HCT116 (cell line): ENCODE results near the gene IYD. TPM values are rescaled to one million over a fixed set of nuclear protein-coding genes. Genes with fewer than 3 reads are reported as not detected.

ENCODE experiments used
- ATAC-seq: fragments of 200-7000 bp; cut with Tn5 transposase; 2 replicates; pipeline ENCODE4 v1.9.1; 2020; ENCODE audit warnings: mild to moderate bottlenecking, moderate library complexity
- BruUV-seq: library from RNA; stranded (reverse); fragments of 400-500 nt; replicated peaks from 2 replicates; lab custom pipeline; 2021; lab: Mats Ljungman, UMichigan
- CTCF ChIA-PET: fragments of 300-600 bp; sonication (Branson Sonifier 250); formaldehyde crosslinking; loops from one replicate; lab custom pipeline; 2021; ENCODE audit warnings: antibody characterized with exemption; lab: Charles Lee
- POLR2A ChIA-PET: fragments of 300-600, 350-600 bp; sonication (Branson Sonifier 250); formaldehyde crosslinking; loops from one replicate; lab custom pipeline; 2021; ENCODE audit warnings: antibody characterized with exemption; lab: Charles Lee
- RAD21 ChIA-PET, 2 experiments: fragments of 300-600 bp; sonication (Branson Sonifier 250); formaldehyde crosslinking; loops; one replicate each; lab custom pipeline; 2023; ENCODE audit warnings: low total read pairs in 2 of 2; ENCODE audit not compliant: uncharacterized antibody in 2 of 2, unreplicated experiment in 2 of 2, low non-redundant PET in 1 of 2; lab: Charles Lee
- DNase-seq: peaks from one replicate; pipeline ENCODE4 v3.0.0-alpha.2; 2010; ENCODE audit warnings: low read depth, low spot score
- H2AFZ ChIP-seq: fragments of 200-600 bp; shearing (Covaris generic), sonication (generic); 2 replicates; pipeline ENCODE4 v1.6.1; 2017; ENCODE audit warnings: low read depth, mixed run types, mixed read lengths, antibody characterized with exemption, low read length; ENCODE audit not compliant: poor library complexity, severe bottlenecking
- H3K27ac ChIP-seq: 2 replicates; pipeline ENCODE4 v1.5.1; 2012; ENCODE audit warnings: low read depth, low read length
- H3K27me3 ChIP-seq: fragments of 200-600 bp; sonication (generic); 2 replicates; pipeline ENCODE4 v1.6.1; 2016; ENCODE audit warnings: mixed run types, low read length, mixed read lengths; ENCODE audit not compliant: insufficient read depth
- H3K36me3 ChIP-seq, 2 experiments: fragments of 200-500 bp in 1 of 2; fragments of 200-600 bp in 1 of 2; sonication (Bioruptor generic) in 1 of 2; sonication (generic) in 1 of 2; 2 replicates each; pipeline versions ENCODE4 v1.5.1 to v1.6.1; 2014 to 2016; ENCODE audit warnings: low read length in 2 of 2, inconsistent platforms in 1 of 2, mixed read lengths in 1 of 2, mixed run types in 1 of 2; ENCODE audit not compliant: insufficient read depth in 2 of 2, control insufficient read depth in 1 of 2
- H3K4me1 ChIP-seq, 2 experiments: fragments of 200-600 bp in 1 of 2; sonication (generic) in 1 of 2; 2 replicates each; pipeline versions ENCODE4 v1.5.1 to v1.6.1; 2012 to 2017; ENCODE audit warnings: low read length in 2 of 2, inconsistent platforms in 1 of 2, mild to moderate bottlenecking in 1 of 2, mixed read lengths in 1 of 2, mixed run types in 1 of 2, moderate library complexity in 1 of 2; ENCODE audit not compliant: insufficient read depth in 2 of 2, control insufficient read depth in 1 of 2
- H3K4me2 ChIP-seq: fragments of 200-600 bp; sonication (generic); 2 replicates; pipeline ENCODE4 v1.6.1; 2017; ENCODE audit warnings: mixed run types, low read length, mixed read lengths
- H3K4me3 ChIP-seq, 2 experiments: fragments of 200-600 bp in 1 of 2; sonication (generic) in 1 of 2; replicated peaks in 1 of 2; 2 replicates each; pipeline ENCODE4 v1.5.1; 2011 to 2016; ENCODE audit warnings: low read length in 2 of 2, control low read depth in 1 of 2, low read depth in 1 of 2, mild to moderate bottlenecking in 1 of 2, mixed read lengths in 1 of 2, mixed run types in 1 of 2
- H3K79me2 ChIP-seq: fragments of 200-600 bp; sonication (generic); 2 replicates; pipeline ENCODE4 v1.6.1; 2017; ENCODE audit warnings: mild to moderate bottlenecking, mixed run types, low read length, moderate library complexity, mixed read lengths; ENCODE audit not compliant: insufficient read depth
- H3K9ac ChIP-seq: fragments of 200-600 bp; sonication (generic); 2 replicates; pipeline ENCODE4 v1.6.1; 2016; ENCODE audit warnings: low read length, mixed read lengths
- H3K9me2 ChIP-seq: fragments of 200-600 bp; sonication (generic), shearing (Covaris generic); 2 replicates; pipeline ENCODE4 v1.6.1; 2017; ENCODE audit warnings: mixed run types, mild to moderate bottlenecking, moderate library complexity; ENCODE audit not compliant: insufficient read depth
- H3K9me3 ChIP-seq, 2 experiments: fragments of 200-500 bp in 1 of 2; fragments of 200-600 bp in 1 of 2; sonication (Bioruptor generic) in 1 of 2; sonication (generic) in 1 of 2; 2 replicates each; pipeline ENCODE4 v1.6.1; 2014 to 2017; ENCODE audit warnings: low read length in 2 of 2, mixed read lengths in 2 of 2, inconsistent platforms in 1 of 2, low read depth in 1 of 2, mild to moderate bottlenecking in 1 of 2, mixed run types in 1 of 2, moderate library complexity in 1 of 2; ENCODE audit not compliant: control insufficient read depth in 1 of 2, insufficient read depth in 1 of 2
- H4K20me1 ChIP-seq: fragments of 200-600 bp; sonication (generic), shearing (Covaris generic); 2 replicates; pipeline ENCODE4 v1.6.1; 2017; ENCODE audit warnings: mixed run types, mild to moderate bottlenecking, moderate library complexity; ENCODE audit not compliant: insufficient read depth
- EGR1 ChIP-seq: IDR thresholded peaks from 2 replicates; pipeline ENCODE4 v1.6.1; 2012; ENCODE audit warnings: low read depth
- EZH2 ChIP-seq: fragments of 200-600 bp; sonication (generic); IDR thresholded peaks from 2 replicates; pipeline ENCODE4 v1.6.1; 2017; ENCODE audit warnings: antibody characterized with exemption, mixed run types
- EZH2phosphoT487 ChIP-seq: fragments of 200-600 bp; IDR thresholded peaks from 2 replicates; pipeline ENCODE4 v1.6.1; 2018; ENCODE audit warnings: antibody characterized with exemption, borderline replicate concordance
- POLR2A ChIP-seq: IDR thresholded peaks from 2 replicates; pipeline ENCODE4 v1.7.0; 2011; ENCODE audit warnings: borderline replicate concordance; ENCODE audit not compliant: insufficient read depth, insufficient read length; ENCODE audit errors: extremely low read depth
- POLR2AphosphoS5 ChIP-seq: IDR thresholded peaks from 2 replicates; pipeline ENCODE4 v1.6.1; 2011; ENCODE audit warnings: mild to moderate bottlenecking, low read depth, low read length, moderate library complexity
- RAD21 ChIP-seq: IDR thresholded peaks from 2 replicates; pipeline ENCODE4 v1.6.1; 2012; ENCODE audit warnings: low read depth, mild to moderate bottlenecking
- SIN3A ChIP-seq: IDR thresholded peaks from 2 replicates; pipeline ENCODE4 v1.6.1; 2012; ENCODE audit warnings: low read depth
- SP1 ChIP-seq: IDR thresholded peaks from 2 replicates; pipeline ENCODE4 v1.6.1; 2012; ENCODE audit warnings: low read depth
- SRF ChIP-seq: IDR thresholded peaks from 2 replicates; pipeline ENCODE4 v1.6.1; 2012; ENCODE audit warnings: low read depth
- TCF7L2 ChIP-seq: IDR thresholded peaks from 2 replicates; pipeline ENCODE4 v1.7.0; 2011; ENCODE audit warnings: borderline replicate concordance, inconsistent platforms; ENCODE audit not compliant: insufficient read depth, insufficient read length; ENCODE audit errors: extremely low read depth
- YY1 ChIP-seq: IDR thresholded peaks from 2 replicates; pipeline ENCODE4 v1.6.1; 2011; ENCODE audit warnings: low read length, low read depth, moderate library complexity, mild to moderate bottlenecking; ENCODE audit not compliant: insufficient replicate concordance; ENCODE audit errors: extremely low read depth
- ZFX ChIP-seq: fragments of 450-650 bp; IDR thresholded peaks from 2 replicates; pipeline ENCODE4 v1.6.1; 2017
- ZNF274 ChIP-seq: fragments of 200-500 bp; sonication (Bioruptor generic); IDR thresholded peaks from 2 replicates; pipeline ENCODE4 v1.6.1; 2014; ENCODE audit warnings: mild to moderate bottlenecking, low read depth, low read length, inconsistent platforms
- intact Hi-C: fragments of 100-400 bp; cut with micrococcal nuclease; formaldehyde crosslinking; loops from 2 replicates; pipeline ENCODE4 v1.10.0; 2022
- total RNA-seq: library from RNA; stranded (reverse); gene quantifications from one replicate; pipeline ENCODE4 v1.2.1, GENCODE V29; 2021; ENCODE audit not compliant: unreplicated experiment
- TF ChIP-seq, protein P1 (sequence below): IDR thresholded peaks from 2 replicates; pipeline ENCODE4 v1.6.1; 2011; ENCODE audit warnings: mild to moderate bottlenecking, low read length, moderate library complexity; ENCODE audit not compliant: insufficient replicate concordance; ENCODE audit errors: extremely low read depth
- TF ChIP-seq, protein P2 (sequence below): IDR thresholded peaks from 2 replicates; pipeline ENCODE4 v1.6.1; 2012
- TF ChIP-seq, protein P3 (sequence below): IDR thresholded peaks from 2 replicates; pipeline ENCODE4 v1.6.1; 2012; ENCODE audit warnings: low read depth

IYD gene
- total RNA-seq, 1 experiment from 2014 or later, result not detected

DNA sequence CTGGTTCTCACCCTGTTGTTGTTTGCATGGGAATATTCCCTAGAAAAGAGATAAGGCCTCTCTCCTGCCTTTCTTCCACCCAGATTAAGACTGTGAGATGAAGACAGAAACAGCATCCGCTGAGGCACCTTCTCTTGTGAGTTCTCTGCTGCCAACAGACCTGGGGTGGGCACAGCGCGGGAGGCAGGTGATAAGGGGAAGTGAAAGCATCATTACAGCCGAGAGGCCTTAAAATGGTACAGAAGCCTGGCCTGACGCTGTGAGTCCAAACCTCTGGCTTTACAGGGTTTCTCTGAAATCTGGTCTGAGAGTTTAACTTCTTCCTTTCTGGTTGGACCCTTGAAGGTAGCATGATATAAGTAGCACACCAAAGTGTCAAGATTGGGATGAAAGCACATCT, 21.0 kb upstream of the IYD start:
- TF ChIP-seq YY1, result no peak
- TF ChIP-seq SIN3A, result no peak
- TF ChIP-seq RAD21, result no peak
- no peak for TF ChIP-seq SRF
- TF ChIP-seq, protein P1, sequence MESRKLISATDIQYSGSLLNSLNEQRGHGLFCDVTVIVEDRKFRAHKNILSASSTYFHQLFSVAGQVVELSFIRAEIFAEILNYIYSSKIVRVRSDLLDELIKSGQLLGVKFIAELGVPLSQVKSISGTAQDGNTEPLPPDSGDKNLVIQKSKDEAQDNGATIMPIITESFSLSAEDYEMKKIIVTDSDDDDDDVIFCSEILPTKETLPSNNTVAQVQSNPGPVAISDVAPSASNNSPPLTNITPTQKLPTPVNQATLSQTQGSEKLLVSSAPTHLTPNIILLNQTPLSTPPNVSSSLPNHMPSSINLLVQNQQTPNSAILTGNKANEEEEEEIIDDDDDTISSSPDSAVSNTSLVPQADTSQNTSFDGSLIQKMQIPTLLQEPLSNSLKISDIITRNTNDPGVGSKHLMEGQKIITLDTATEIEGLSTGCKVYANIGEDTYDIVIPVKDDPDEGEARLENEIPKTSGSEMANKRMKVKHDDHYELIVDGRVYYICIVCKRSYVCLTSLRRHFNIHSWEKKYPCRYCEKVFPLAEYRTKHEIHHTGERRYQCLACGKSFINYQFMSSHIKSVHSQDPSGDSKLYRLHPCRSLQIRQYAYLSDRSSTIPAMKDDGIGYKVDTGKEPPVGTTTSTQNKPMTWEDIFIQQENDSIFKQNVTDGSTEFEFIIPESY, result no peak
- TF ChIP-seq, protein P2, sequence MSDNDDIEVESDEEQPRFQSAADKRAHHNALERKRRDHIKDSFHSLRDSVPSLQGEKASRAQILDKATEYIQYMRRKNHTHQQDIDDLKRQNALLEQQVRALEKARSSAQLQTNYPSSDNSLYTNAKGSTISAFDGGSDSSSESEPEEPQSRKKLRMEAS, result no peak
- TF ChIP-seq, protein P3, sequence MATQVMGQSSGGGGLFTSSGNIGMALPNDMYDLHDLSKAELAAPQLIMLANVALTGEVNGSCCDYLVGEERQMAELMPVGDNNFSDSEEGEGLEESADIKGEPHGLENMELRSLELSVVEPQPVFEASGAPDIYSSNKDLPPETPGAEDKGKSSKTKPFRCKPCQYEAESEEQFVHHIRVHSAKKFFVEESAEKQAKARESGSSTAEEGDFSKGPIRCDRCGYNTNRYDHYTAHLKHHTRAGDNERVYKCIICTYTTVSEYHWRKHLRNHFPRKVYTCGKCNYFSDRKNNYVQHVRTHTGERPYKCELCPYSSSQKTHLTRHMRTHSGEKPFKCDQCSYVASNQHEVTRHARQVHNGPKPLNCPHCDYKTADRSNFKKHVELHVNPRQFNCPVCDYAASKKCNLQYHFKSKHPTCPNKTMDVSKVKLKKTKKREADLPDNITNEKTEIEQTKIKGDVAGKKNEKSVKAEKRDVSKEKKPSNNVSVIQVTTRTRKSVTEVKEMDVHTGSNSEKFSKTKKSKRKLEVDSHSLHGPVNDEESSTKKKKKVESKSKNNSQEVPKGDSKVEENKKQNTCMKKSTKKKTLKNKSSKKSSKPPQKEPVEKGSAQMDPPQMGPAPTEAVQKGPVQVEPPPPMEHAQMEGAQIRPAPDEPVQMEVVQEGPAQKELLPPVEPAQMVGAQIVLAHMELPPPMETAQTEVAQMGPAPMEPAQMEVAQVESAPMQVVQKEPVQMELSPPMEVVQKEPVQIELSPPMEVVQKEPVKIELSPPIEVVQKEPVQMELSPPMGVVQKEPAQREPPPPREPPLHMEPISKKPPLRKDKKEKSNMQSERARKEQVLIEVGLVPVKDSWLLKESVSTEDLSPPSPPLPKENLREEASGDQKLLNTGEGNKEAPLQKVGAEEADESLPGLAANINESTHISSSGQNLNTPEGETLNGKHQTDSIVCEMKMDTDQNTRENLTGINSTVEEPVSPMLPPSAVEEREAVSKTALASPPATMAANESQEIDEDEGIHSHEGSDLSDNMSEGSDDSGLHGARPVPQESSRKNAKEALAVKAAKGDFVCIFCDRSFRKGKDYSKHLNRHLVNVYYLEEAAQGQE, result no peak
- no peak for TF ChIP-seq EGR1
- TF ChIP-seq POLR2AphosphoS5, result no peak
- TF ChIP-seq POLR2A, result no peak
- TF ChIP-seq SP1, result no peak
- no peak for TF ChIP-seq TCF7L2
- TF ChIP-seq ZNF274, result no peak
- TF ChIP-seq ZFX, result no peak
- TF ChIP-seq EZH2phosphoT487, result no peak
- TF ChIP-seq EZH2, result no peak
- ChIA-PET RAD21 (no interaction called here), CTCF (no interaction called here)

More for the DNA sequence above, 21.0 kb upstream of the IYD start:
- H3K79me2 ChIP-seq, result no peaks in the 10 kb centered on the region
- intact Hi-C loops, result no loop called here
- ATAC-seq (no peak), DNase-seq (no peak)
- H2AFZ ChIP-seq, result no peak overlapping the region
- no peak overlapping the region for H3K27ac ChIP-seq
- no peaks in the 10 kb centered on the region for H3K9me3 ChIP-seq
- no peaks in the 10 kb centered on the region for H3K36me3 ChIP-seq
- no TSS peak for BruUV-seq
- H4K20me1 ChIP-seq, result no peaks in the 10 kb centered on the region
- no peak overlapping the region for H3K4me3 ChIP-seq
- H3K9ac ChIP-seq, result no peak overlapping the region
- H3K27me3 ChIP-seq, result no peaks in the 10 kb centered on the region
- H3K4me1 ChIP-seq, result no peaks in the 10 kb centered on the region
- H3K9me2 ChIP-seq, result no peaks in the 10 kb centered on the region
- H3K4me2 ChIP-seq, result no peak overlapping the region
- POLR2A ChIA-PET, result no interaction called here
